ENCODE data around the gene QSOX2.

Gene QSOX2

GRCh38 chr9:136196404-136197083 is 49.1 kb downstream of the QSOX2 start:
- H3K9ac ChIP-seq (ENCODE audit: low read length), result no peak overlapping the region

GRCh38 chr9:136194540-136194939 is 51.1 kb downstream of the QSOX2 start:
- Histone ChIP-seq H4K20me1 (ENCODE audit: insufficient read depth, low read length) (no peaks in the 10 kb centered on the region), H3K4me3 (ENCODE audit: low read depth, low read length, poor library complexity, severe bottlenecking) (no peak overlapping the region), H3K9me2 (ENCODE audit: low read depth, low read length) (no peaks in the 10 kb centered on the region)

More at GRCh38 chr9:136196404-136197083, 49.1 kb downstream of the QSOX2 start:
- TF ChIP-seq EZH2 (IDR thresholded peaks at IDR 0.05; ENCODE audit: borderline replicate concordance, low read length) (no peak), CTCF (IDR thresholded peaks at IDR 0.05; ENCODE audit: low read length) (no peak)
- H3K79me2 ChIP-seq (ENCODE audit: insufficient read depth, low read length), result no peaks in the 10 kb centered on the region
- no peak overlapping the region for H2AFZ ChIP-seq (ENCODE audit: low read length)
- no peaks in the 10 kb centered on the region for H3K9me2 ChIP-seq (ENCODE audit: low read depth, low read length)
- 0 out of 2 replicates have a peak, but pooled peaks cover 3% of the 10 kb centered on the region for H3K27me3 ChIP-seq (ENCODE audit: insufficient read depth, low read length)
- no peak overlapping the region for H3K27ac ChIP-seq (ENCODE audit: low read depth, low read length, poor library complexity, severe bottlenecking)
- H3K9me3 ChIP-seq (ENCODE audit: low read length), result no peaks in the 10 kb centered on the region
- no peak overlapping the region for H3K4me3 ChIP-seq (ENCODE audit: low read depth, low read length, poor library complexity, severe bottlenecking)
- H3K4me1 ChIP-seq (ENCODE audit: insufficient read depth, low read length, severe bottlenecking), result peaks cover 13% of the 10 kb centered on the region
- no peaks in the 10 kb centered on the region for H4K20me1 ChIP-seq (ENCODE audit: insufficient read depth, low read length)
- no peaks in the 10 kb centered on the region for H3F3A ChIP-seq (ENCODE audit: insufficient read depth, low read length)
- H3K4me2 ChIP-seq (ENCODE audit: low read length), result peak overlapping the region; percentile 44
- no peaks in the 10 kb centered on the region for H3K36me3 ChIP-seq (ENCODE audit: insufficient read depth, low read length)

GRCh38 chr9:136193891-136194279 is 51.7 kb downstream of the QSOX2 start:
- no peak overlapping the region for H3K9ac ChIP-seq (ENCODE audit: low read length)
- H3K36me3 ChIP-seq (ENCODE audit: insufficient read depth, low read length), result no peaks in the 10 kb centered on the region
- H3K4me1 ChIP-seq (ENCODE audit: insufficient read depth, low read length, severe bottlenecking), result peaks cover 13% of the 10 kb centered on the region
- H3K9me3 ChIP-seq (ENCODE audit: low read length), result no peaks in the 10 kb centered on the region
- no peak overlapping the region for H3K4me3 ChIP-seq (ENCODE audit: low read depth, low read length, poor library complexity, severe bottlenecking)
- 0 out of 2 replicates have a peak, but pooled peaks cover 3% of the 10 kb centered on the region for H3K27me3 ChIP-seq (ENCODE audit: insufficient read depth, low read length)
- H3K79me2 ChIP-seq (ENCODE audit: insufficient read depth, low read length), result no peaks in the 10 kb centered on the region
- H2AFZ ChIP-seq (ENCODE audit: low read length), result no peak overlapping the region
- no peak overlapping the region for H3K27ac ChIP-seq (ENCODE audit: low read depth, low read length, poor library complexity, severe bottlenecking)
- H3K4me2 ChIP-seq (ENCODE audit: low read length), result no peak overlapping the region
- H4K20me1 ChIP-seq (ENCODE audit: insufficient read depth, low read length), result no peaks in the 10 kb centered on the region
- no peak for TF ChIP-seq CTCF (IDR thresholded peaks at IDR 0.05; ENCODE audit: low read length)
- TF ChIP-seq EZH2 (IDR thresholded peaks at IDR 0.05; ENCODE audit: borderline replicate concordance, low read length), result no peak
- H3F3A ChIP-seq (ENCODE audit: insufficient read depth, low read length), result no peaks in the 10 kb centered on the region
- no peaks in the 10 kb centered on the region for H3K9me2 ChIP-seq (ENCODE audit: low read depth, low read length)

More at GRCh38 chr9:136194540-136194939, 51.1 kb downstream of the QSOX2 start:
- Histone ChIP-seq H3K9me3 (ENCODE audit: low read length) (no peaks in the 10 kb centered on the region), H2AFZ (ENCODE audit: low read length) (no peak overlapping the region), H3K27me3 (ENCODE audit: insufficient read depth, low read length) (0 out of 2 replicates have a peak, but pooled peaks cover 3% of the 10 kb centered on the region), H3K27ac (ENCODE audit: low read depth, low read length, poor library complexity, severe bottlenecking) (no peak overlapping the region), H3K4me1 (ENCODE audit: insufficient read depth, low read length, severe bottlenecking) (peaks cover 13% of the 10 kb centered on the region), H3K36me3 (ENCODE audit: insufficient read depth, low read length) (no peaks in the 10 kb centered on the region), H3K79me2 (ENCODE audit: insufficient read depth, low read length) (no peaks in the 10 kb centered on the region), H3F3A (ENCODE audit: insufficient read depth, low read length) (no peaks in the 10 kb centered on the region), H3K4me2 (ENCODE audit: low read length) (no peak overlapping the region), H3K9ac (ENCODE audit: low read length) (no peak overlapping the region)
- TF ChIP-seq EZH2 (IDR thresholded peaks at IDR 0.05; ENCODE audit: borderline replicate concordance, low read length), result no peak
- no peak for TF ChIP-seq CTCF (IDR thresholded peaks at IDR 0.05; ENCODE audit: low read length)
